NB4 (cell line): ENCODE data around the gene SLC25A6.

Experiments
- DNase-seq: peaks from one replicate; pipeline ENCODE4 v3.0.0; 2010; ENCODE audit warnings: low read depth
- H3K4me3 ChIP-seq: one replicate; pipeline ENCODE4 v1.5.1; 2011; ENCODE audit warnings: mild to moderate bottlenecking, low read depth, low read length, moderate library complexity
- CTCF ChIP-seq: IDR thresholded peaks from one replicate; pipeline ENCODE4 v1.5.1; 2012; ENCODE audit warnings: low read depth, low read length
- MAX ChIP-seq: IDR thresholded peaks from 2 replicates; pipeline ENCODE4 v1.6.1; 2011; ENCODE audit warnings: low read depth, low read length
- MYC ChIP-seq: IDR thresholded peaks from 2 replicates; pipeline ENCODE4 v1.6.1; 2011; ENCODE audit warnings: low read depth, low read length
- POLR2A ChIP-seq: IDR thresholded peaks from 2 replicates; pipeline ENCODE4 v1.6.1; 2011; ENCODE audit warnings: mild to moderate bottlenecking; ENCODE audit not compliant: insufficient read length; ENCODE audit errors: extremely low read depth

Gene SLC25A6

GRCh38 chrX:1393871-1394615 lies 2.1 kb upstream of the SLC25A6 start:
- no peak overlapping the region for H3K4me3 ChIP-seq
- TF ChIP-seq MYC: no peak
- TF ChIP-seq CTCF: no peak
- no peak for TF ChIP-seq MAX
- no peak for TF ChIP-seq POLR2A
- no peak for DNase-seq

- DNase-seq: peak; percentile 66
- TF ChIP-seq POLR2A (peak; percentile 51), MAX (peak; percentile 54), CTCF (no peak), MYC (peak; percentile 69)
Measured at GRCh38 chrX:1392376-1393068, 609 bp upstream of the SLC25A6 start.

GRCh38 chrX:1391370-1391706 lies 575 bp downstream of the SLC25A6 start:
- TF ChIP-seq MYC: no peak
- TF ChIP-seq CTCF: no peak
- no peak for TF ChIP-seq MAX
- TF ChIP-seq POLR2A: no peak
- peak overlapping the region; percentile 100 for H3K4me3 ChIP-seq
- DNase-seq: no peak

More at GRCh38 chrX:1392376-1393068, 609 bp upstream of the SLC25A6 start:
- peak overlapping the region; percentile 64 for H3K4me3 ChIP-seq

GRCh38 chrX:1390621-1391369 lies 1.1 kb downstream of the SLC25A6 start:
- peak overlapping the region; percentile 100 for H3K4me3 ChIP-seq
- no peak for DNase-seq
- TF ChIP-seq CTCF: no peak
- no peak for TF ChIP-seq POLR2A
- TF ChIP-seq MAX: no peak
- no peak for TF ChIP-seq MYC

GRCh38 chrX:1389993-1390285 lies 2.0 kb downstream of the SLC25A6 start:
- TF ChIP-seq MYC (no peak), POLR2A (no peak), CTCF (no peak), MAX (no peak)
- peak overlapping the region; percentile 100 for H3K4me3 ChIP-seq
- DNase-seq: no peak
